Tibial artery (tissue), 4 donors: ENCODE data around the gene KLHL30.

Experiments used
- DNase-seq, 2 donors: peaks; one replicate each; pipeline ENCODE4 v3.0.0-alpha.2; 2019
- H3K27ac ChIP-seq, 2 donors: fragments of 200-600 bp; sonication (generic) in 1 of 2; 1 replicate in 1 of 2; 2 replicates in 1 of 2; pipeline ENCODE4 v1.5.1; 2018 to 2019; ENCODE audit warnings: mild to moderate bottlenecking in 1 of 2
- H3K27me3 ChIP-seq, 2 donors: fragments of 200-600 bp; sonication (generic) in 1 of 2; one replicate each; pipeline versions ENCODE4 v1.5.1 to v1.6.0; 2016 to 2019
- H3K36me3 ChIP-seq, 3 donors: fragments of 200-600 bp; sonication (generic) in 2 of 3; one replicate each; pipeline ENCODE4 v1.5.1; 2016 to 2019; ENCODE audit warnings: mild to moderate bottlenecking in 2 of 3
- H3K4me1 ChIP-seq, 4 donors: fragments of 200-600 bp; sonication (generic) in 2 of 4; 1 replicate in 3 of 4; 2 replicates in 1 of 4; pipeline ENCODE4 v1.5.1; 2016 to 2019
- H3K4me3 ChIP-seq, 2 donors: fragments of 200-600 bp; sonication (generic) in 1 of 2; 1 replicate in 1 of 2; 2 replicates in 1 of 2; pipeline ENCODE4 v1.5.1; 2018 to 2019; ENCODE audit warnings: mild to moderate bottlenecking in 2 of 2
- H3K9me3 ChIP-seq, 3 donors: fragments of 200-600 bp; sonication (generic) in 1 of 3; one replicate each; pipeline ENCODE4 v1.5.1; 2016 to 2019
- intact Hi-C: fragments of 100-400 bp; cut with DNase I; formaldehyde crosslinking; loops from one replicate; pipeline ENCODE4 v1.15.0; 2023; ENCODE audit warnings: low total_unique reads
- TF ChIP-seq, protein P1 (sequence below), 2 experiments: fragments of 200-600 bp in 1 of 2; fragments of 450-650 bp in 1 of 2; IDR thresholded peaks; one replicate each; pipeline ENCODE4 v1.5.1; 2017 to 2019; ENCODE audit warnings: antibody characterized with exemption in 2 of 2, mild to moderate bottlenecking in 1 of 2, moderate library complexity in 1 of 2

Gene KLHL30

DNA sequence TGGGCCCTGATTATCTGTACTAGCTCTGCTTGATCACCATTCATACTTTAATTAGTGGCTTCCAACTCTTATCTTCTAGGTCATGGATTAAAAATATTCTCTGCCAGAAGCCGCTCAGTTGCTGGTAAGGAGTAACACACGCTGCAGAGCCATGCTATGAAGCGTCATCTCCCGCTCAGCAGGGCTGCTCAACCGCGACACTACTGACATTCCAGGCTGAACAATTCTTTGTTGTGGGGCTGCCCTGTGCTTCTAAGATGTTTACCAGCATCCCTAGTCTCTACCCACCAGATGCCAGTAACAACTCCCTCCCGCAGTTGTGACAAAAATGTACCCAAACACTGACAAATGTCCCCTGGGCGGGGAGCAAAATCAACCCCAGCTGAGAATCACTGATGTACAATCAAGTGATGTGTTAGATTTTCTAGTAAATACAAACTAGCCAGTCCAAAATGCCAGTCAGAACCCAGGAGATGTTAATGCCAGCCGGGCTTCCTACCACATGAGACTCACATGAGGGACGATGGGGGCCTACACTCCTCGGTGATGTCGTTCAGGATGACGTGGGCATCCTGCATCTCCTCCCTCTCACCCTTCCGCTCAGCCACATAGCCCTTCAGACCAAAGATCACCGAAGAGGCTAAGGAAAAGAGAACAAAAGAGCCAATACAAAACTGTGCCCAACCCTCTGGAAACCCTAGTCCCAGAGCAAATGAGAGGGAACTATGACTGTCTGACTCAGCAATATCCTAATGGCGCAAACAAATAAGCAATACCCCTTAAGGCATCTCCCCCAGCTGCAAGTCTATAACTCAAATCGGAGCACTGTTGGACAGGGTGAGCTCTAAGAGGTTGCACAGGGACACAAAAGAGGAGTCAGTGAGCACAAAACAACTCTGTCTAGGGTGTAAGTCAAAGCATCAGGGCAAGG, 49.4 kb downstream of the KLHL30 start:
- H3K36me3 ChIP-seq = peaks cover 96 to 100% (median 99%) of the 10 kb centered on the region in 3 donors
- no peaks in the 10 kb centered on the region for H3K27me3 ChIP-seq
- H3K4me1 ChIP-seq = no peaks in the 10 kb centered on the region
- H3K27ac ChIP-seq = no peak overlapping the region
- H3K9me3 ChIP-seq = no peaks in the 10 kb centered on the region
- no peak for DNase-seq
- intact Hi-C loops = no loop called here
- TF ChIP-seq, protein P1, sequence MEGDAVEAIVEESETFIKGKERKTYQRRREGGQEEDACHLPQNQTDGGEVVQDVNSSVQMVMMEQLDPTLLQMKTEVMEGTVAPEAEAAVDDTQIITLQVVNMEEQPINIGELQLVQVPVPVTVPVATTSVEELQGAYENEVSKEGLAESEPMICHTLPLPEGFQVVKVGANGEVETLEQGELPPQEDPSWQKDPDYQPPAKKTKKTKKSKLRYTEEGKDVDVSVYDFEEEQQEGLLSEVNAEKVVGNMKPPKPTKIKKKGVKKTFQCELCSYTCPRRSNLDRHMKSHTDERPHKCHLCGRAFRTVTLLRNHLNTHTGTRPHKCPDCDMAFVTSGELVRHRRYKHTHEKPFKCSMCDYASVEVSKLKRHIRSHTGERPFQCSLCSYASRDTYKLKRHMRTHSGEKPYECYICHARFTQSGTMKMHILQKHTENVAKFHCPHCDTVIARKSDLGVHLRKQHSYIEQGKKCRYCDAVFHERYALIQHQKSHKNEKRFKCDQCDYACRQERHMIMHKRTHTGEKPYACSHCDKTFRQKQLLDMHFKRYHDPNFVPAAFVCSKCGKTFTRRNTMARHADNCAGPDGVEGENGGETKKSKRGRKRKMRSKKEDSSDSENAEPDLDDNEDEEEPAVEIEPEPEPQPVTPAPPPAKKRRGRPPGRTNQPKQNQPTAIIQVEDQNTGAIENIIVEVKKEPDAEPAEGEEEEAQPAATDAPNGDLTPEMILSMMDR (IDR thresholded peaks at IDR 0.05) = no peak
- H3K4me3 ChIP-seq = no peak overlapping the region

DNA sequence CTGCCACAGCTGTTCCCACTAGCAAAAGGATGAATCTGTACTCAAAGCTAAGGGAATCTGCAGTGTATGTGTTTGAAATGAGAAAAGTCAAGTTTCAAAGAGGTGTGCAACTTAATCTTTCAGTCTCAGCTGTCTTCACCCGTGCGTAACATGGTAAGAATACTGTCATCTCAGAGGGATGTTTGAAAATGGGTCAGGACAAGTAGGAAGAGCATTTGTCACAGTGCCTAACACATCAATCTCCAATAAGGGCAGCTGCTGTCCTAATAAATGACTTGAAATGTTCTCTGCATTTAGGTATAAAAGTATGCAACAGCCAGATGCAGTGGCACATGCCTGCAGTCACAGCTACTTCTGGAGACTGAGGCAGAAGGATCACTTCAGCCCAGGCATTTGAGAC, 52.0 kb downstream of the KLHL30 start:
- TF ChIP-seq, protein P1 (IDR thresholded peaks at IDR 0.05) = no peak
- H3K9me3 ChIP-seq = no peaks in the 10 kb centered on the region
- H3K27me3 ChIP-seq = no peaks in the 10 kb centered on the region
- intact Hi-C loops = loop anchor here (10.0 kb wide), 1 partner anchor 106 kb away; no protein-coding TSS in a partner anchor
- peaks cover 0 to 2% (median 0%) of the 10 kb centered on the region in 4 donors for H3K4me1 ChIP-seq
- H3K27ac ChIP-seq = no peak overlapping the region
- DNase-seq = no peak
- H3K4me3 ChIP-seq = no peak overlapping the region
- peaks cover 84 to 95% (median 92%) of the 10 kb centered on the region in 3 donors for H3K36me3 ChIP-seq
